CD4-positive, alpha-beta T cell treated with Interleukin-12 subunit alpha and Interleukin-12 subunit beta, for 1 hour (primary cell): ENCODE data around the gene ZNF829.
A peak's percentile ranks its signal among the peaks of the same experiment; 100 is the strongest.

Experiments
- DNase-seq: peaks from one replicate; pipeline ENCODE4 v3.0.0-alpha.2; 2020

The ZNF829 gene

GRCh38 chr19:36915992-36916830, at the start of gene ZNF829, which contains the start of gene ZNF568:
ZNF829 (minus strand) TSS chr19:36916291; CDS start chr19:36915167, 1,124 bp downstream.
ZNF568 (plus strand) TSS chr19:36916332; CDS start chr19:36922771, 6,439 bp downstream.
- peak; percentile 95 for DNase-seq

GRCh38 chr19:36963280-36963679, 47.2 kb upstream of the ZNF829 start:
- DNase-seq = no peak

GRCh38 chr19:36962346-36962745, 46.3 kb upstream of the ZNF829 start:
- no peak for DNase-seq

DNA sequence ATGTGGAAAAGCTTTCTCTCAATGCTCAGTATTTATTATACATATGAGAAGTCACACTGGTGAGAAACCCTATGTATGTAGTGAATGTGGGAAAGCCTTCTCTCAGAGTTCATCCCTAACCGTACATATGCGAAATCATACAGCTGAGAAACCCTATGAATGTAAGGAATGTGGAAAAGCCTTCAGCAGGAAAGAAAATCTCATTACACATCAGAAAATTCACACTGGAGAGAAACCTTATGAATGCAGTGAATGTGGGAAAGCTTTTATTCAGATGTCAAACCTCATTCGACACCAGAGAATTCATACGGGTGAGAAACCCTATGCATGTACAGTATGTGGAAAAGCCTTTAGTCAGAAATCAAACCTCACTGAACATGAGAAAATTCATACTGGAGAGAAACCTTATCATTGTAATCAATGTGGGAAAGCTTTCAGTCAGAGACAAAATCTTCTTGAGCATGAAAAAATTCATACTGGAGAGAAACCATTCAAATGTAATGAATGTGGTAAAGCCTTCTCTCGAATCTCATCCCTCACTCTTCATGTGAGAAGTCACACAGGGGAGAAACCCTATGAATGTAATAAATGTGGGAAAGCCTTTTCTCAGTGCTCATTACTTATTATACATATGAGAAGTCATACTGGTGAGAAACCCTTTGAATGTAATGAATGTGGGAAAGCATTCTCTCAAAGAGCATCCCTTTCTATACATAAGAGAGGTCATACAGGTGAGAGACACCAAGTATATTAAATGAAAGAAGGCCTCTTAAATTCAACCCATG, 34.4 kb upstream of the ZNF829 start:
- DNase-seq = no peak

DNA sequence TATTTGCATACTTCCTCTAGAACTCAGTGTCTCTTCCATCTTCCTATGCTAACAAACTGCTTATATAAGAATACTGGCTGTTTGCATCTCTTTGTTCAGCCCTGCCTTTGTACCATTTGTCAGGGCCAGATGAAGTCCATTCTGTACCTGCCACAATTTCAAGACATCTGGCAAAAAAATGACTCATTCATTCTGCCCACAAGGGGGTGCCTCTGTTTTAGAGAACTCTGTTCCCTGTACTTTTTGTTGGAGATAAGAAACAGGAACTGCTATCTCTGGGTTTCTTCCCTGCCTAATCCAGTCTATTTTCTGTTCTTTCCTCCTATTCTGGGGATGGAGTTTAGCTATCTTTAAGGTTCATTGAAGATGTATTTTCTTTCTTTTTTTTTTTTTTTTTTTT, 23.1 kb upstream of the ZNF829 start:
- no peak for DNase-seq

DNA sequence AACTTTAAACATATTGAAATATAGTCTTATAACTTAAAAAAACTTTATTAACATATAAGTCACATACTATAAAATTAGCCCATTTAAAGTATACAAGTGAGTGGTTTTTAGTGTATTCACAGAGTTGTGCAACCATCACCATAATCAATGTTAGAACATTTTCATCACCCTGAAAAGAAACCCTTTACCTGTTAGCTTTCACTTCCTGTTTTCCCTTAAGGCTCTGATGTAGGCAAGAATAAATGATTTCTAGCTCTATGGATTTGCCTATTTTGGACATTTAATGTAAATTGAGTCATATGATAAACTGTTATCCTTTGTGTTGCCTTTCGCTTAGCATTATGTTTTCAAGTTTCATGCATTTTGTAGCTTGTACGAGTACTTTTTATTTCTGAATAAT, 15.6 kb upstream of the ZNF829 start:
- no peak for DNase-seq

DNA sequence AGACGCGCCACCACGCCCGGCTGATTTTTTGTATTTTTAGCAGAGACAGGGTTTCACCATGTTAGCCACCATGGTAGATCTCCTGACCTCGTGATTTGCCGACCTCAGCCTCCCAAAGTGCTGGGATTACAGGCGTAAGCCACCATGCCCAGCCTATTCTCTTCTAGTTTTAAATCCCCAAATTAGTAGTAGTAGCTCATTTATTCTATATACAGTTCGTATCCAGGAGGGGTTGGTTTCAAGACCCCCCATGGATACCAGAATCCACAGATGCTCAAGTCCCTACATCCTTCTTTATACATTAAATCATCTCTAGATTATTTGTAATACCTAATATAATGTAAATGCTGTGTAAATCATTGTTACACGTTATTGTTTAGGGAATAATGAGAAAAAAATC, 2.0 kb upstream of the ZNF829 start:
- DNase-seq = no peak

DNA sequence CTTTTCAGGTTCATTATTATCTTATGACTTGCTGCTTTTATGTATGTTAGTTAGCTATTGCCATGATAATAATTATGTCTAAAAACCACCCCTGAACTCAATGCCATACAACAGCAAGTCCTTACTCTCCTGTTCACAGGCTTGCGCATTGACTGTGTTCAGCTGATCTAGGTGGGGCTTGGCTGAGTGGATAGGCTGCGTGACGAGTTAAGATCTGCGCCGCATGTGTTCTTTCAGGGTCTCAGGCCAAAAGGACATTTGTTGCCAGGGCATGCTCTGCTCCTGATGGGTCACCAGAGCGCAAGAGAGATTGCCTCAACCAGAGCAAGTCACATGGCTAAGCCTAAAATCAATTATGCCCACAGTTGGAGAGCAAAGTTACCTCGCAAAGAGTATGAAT, 900 bp upstream of the ZNF829 start:
- no peak for DNase-seq

GRCh38 chr19:36898422-36898821, 17.7 kb downstream of the ZNF829 start:
- DNase-seq = no peak

GRCh38 chr19:36894849-36895383, 21.2 kb downstream of the ZNF829 start:
- DNase-seq = no peak

DNA sequence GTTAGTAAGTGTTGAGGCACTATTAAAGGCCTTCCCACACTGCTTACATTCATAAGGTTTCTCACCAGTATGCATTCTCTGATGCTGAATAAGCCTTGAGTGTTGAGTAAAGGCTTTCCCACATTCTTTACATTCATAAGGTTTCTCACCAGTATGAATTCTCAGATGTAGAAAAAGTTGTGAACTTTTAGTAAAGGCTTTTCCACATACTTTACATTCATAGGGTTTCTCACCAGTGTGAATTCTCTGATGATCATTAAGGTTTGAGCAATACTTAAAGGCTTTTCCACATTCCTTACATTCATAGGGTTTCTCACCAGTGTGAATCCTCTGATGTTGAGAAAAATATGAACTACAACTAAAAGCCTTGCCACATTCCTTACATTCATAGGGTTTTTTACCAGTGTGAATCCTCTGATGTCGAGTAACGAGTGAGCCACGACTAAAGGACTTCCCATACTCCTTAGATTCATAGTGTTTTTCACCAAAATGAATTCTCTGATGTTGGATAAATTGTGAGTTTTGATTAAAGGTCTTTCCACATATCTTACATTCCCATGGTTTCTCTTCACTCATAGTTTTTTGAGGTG, 24.2 kb downstream of the ZNF829 start:
- no peak for DNase-seq

GRCh38 chr19:36876993-36877938, 38.8 kb downstream of the ZNF829 start:
- DNase-seq = no peak

DNA sequence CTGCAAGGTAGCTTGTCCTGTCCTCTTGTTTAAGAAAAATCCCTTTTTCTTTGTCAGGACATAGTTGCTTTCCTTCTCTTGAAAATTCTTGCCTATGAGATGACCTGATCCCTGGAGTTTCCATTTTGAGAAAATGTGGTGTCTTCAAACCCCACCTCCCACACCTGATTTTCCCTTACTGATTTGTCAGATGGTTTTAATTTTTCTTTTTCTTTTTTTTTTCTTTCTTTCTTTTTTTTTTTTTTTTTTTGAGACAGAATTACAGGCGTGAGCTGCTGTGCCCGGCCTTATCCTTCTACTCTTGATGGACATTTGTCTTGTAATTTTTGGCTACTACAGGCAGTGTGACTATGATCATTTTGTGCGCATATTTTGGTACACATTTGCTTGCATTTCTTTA, 64.2 kb downstream of the ZNF829 start:
- DNase-seq = no peak

DNA sequence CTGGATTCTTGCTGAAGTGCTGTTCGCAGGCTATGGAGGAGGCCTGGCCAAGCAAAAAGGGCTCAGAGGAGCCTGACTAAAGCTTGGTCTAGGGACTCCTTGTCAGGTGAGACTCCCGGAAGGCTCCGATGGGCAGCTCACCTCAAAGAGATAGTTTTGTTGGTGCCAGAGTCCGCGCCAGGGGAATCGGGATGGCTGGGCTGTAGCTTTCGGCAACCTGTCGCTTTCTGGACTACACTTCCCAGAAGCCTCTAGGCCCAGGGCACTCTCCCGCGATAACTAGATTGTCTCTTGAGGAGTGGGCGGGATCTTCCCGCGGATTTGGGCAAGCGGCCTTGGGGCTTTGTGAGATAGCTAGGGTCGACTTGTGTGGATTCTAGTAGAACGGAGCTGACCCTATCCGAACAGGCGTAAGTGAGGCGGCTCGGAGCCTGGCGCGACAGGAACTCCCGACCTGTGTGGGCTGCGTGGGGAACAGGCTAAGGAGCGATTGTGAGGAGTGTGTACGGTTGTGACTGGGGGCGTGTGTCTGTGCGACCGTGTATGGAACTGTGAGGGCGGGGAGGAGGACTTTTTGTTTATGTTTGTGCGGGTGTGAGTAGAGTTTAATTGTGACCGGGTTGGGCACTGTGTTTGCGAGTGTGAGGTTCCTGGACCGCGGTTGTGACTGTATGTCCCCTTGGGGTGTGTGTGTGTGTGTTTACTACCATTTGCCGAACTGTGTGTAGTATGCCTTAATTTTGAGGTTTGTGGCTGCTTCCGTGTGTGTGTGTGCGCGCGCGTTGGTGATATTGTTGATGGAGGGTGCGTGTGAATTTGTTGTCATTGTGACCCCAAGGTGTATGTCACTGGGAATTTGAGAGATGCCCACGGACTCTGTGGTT, 65.3 kb downstream of the ZNF829 start, which contains the start of gene ZNF345:
Gene ZNF345, plus strand, starts transcription at position 318 of the 884 bp plus-strand sequence. CDS start 25,955 bp downstream, outside the sequence.
- peak; percentile 91 for DNase-seq

- DNase-seq = peak; percentile 90
Measured at GRCh38 chr19:36849701-36850558, 66.2 kb downstream of the ZNF829 start.

- DNase-seq = no peak
Measured at GRCh38 chr19:36847968-36848367, 68.1 kb downstream of the ZNF829 start.

- no peak for DNase-seq
Measured at GRCh38 chr19:36838784-36839324, 77.2 kb downstream of the ZNF829 start.
